Measurements from ENCODE around the gene ASB18.

ASB18 gene

DNA sequence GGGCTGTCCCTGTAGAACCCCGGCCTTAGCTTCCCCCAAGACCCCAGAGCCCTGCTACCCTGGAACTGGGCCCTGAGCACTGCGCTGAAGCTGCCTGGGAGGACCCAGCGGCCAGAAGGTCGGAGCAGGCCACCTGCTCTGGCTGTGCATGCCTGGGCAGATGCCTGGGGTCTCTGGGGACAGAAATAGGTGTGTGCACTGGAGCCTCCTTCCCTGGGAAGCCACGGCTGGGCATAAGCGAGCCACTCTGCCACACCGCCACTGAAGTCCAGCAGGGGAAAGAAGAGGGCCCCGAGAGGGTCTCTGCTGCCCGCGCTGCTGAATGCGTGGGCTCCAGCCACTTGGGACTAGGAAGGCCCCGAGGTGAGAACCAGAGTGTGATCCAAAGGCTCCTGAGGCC, 102.7 kb downstream of the ASB18 start:
- no peak for DNase-seq

DNA sequence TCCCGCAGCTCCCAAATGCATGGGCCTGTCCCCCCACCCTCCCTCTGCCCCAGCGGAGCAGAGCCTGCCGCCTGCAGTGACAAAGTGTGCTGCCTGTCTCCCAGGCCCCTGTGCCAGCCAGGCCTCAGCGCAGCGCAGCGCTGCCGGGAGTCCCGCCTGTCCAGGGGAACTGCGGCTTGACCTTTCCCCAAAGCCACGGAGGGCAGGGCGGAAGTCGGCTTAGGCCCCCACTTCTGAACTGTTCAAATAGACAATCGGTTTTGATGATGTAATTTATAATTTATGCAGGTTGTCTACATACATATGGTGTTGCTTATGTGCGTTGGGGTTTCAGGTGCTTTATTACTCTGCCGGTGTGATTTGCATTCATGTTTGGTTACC, 103.1 kb downstream of the ASB18 start:
- DNase-seq: no peak

DNA sequence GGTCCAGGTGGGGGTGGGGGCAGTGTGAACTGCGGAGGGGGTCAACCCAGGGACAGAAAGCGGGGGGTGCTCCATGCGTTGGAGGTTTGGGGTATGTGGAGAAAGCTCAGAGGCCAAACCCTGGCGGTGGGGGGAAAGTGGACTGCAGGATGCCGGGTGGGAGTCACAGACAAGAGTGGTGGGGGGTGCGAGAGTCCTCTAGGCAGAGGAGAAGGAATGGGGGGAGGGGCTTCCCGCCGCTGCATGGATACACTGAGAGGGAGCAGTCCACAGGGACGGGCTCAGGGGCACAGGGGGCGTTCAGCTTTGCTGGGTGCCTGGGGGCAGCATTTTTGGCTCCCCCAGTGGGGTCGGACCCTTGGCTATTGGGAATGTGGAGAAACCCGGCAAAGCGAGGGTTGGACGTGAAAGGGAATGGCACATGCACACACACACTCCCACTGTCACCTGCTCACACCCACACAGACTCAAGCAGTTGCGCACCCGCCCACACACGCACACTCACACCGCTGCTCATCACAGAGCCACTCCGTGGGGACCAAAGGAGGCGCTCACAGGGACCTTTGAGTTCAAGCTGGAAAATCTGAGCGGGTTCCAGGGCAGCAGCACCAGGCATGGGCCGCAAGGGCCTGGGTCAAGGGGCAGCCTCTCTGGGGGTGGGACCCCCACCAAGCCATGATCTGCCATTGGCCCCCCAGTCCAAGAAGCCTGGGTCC, 103.7 kb downstream of the ASB18 start:
- DNase-seq: no peak

DNA sequence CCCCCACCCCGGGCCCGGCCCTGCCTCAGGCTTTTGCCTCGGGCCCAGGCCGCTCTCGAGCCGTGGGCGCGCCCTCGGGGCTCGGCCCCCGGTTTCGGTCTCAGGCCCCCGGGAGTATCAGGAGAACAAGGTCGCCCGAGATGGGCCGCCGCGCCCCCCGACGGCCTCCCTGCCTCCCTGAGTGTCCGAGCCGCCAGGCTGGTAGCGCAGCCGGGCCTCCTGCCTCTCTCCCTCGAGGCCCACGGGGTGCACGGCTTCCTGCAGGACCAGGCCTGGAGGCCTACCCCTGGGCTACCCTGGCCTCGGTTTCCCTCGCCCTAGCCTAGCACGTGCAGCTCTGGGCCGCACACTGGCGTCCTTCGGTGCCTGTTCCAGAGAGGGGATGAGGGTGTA, 104.4 kb downstream of the ASB18 start:
- no peak for DNase-seq

DNA sequence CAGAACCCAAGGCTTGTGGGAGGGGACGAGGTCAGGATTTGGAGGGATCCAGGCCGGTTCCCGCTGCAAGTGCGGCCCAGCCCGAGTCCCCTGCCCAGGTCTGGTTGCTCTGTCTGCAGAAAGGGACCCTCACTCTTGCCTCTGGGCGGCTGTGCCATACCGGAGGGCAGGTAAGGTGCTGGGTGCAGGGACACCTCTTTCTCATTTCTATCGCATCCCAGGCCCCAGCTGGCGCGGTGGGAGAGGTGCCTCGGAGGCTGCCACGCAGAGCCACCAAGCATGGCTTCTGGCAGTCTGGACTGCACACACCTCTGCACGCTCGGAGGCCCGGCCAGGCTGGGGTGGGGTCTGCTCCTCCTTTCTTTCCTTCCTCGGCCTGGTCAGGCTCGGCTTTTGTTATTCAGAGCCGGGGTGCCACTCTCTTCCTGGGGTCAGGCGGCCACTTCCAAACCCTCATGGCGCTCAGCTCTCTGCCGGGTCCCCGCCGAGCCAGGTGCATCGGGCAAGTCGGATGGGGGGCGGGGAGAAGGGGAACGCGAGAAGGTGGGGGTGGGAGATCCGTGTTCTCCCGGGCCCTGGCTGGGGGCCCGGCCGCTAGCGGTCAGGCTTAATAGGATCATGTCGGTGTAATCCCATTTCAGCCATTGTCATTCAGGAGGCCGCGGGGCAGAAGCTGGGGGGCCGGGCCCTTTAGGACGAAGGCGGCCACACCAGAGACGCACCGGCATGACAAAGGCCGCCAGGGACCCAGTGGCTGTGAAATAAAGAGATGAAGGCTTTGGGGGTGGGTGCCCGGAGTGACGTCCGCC, 105.0 kb downstream of the ASB18 start:
- no peak for DNase-seq

DNA sequence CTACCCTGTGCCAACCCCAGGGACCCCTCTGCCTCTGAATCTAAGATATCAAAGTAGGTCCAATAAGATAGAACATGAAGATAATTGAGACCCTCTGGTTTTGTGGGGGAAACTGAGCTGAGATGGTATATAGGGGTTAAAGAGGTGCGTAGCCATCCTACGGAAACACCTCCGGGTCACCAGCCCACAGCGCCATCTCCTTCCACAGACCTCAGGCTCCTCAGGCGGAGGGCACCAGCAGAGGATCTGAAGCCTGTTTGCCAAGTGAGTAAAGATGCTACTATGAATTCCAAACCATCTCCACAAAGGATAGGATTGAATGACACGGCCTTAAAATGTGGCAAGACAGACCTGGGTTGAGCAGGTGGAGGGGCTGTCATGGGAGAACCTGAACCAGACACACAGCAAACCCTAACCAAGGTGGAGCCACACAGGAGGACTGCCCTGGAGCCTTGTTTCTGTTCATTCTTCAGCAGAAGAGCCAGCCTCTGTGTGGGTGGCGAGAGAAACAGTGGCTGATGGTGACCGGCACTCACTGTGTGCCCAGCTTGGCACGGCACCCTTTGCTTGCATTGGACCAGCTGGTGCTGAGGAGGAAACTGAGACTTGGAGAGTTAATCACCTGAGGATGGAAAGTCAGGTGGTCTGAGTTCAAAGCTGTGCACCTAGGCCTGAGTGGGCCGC, 106.2 kb downstream of the ASB18 start:
- DNase-seq: no peak

DNA sequence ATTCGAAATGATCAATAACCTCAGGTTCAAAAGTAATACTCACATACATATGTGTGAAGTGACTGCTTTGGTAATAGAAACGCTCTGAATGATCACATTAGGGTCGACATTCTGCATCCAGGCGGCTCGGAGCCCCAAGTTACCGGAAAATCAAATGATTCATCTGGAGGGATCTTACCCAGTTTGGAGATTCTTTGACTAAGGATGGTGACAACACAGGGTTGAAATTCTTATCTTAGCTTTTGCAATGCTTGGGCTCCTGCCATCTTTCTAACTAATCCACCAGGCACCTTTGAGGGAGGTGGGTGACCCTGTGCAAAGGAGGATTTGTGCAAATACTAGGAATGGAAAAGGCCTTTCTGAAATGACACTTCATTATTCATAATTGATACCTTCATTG, 106.8 kb downstream of the ASB18 start:
- no peak for DNase-seq

DNA sequence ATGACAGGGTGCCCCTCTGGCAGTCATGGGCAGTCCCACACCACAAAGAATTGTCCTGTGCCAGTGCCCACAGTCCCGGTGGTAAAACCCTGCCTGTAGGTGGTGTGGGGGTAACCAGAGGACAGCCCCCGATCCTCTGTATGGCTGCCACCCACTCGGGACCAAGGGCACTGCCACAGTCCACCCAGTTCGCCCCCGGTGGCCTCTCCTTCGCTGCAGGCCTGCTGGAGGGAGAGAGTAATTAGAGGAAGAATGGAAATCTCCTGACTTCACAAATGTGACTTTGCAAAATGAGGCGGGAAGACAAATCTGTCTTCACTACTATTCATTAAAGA, 107.4 kb downstream of the ASB18 start:
- no peak for DNase-seq

DNA sequence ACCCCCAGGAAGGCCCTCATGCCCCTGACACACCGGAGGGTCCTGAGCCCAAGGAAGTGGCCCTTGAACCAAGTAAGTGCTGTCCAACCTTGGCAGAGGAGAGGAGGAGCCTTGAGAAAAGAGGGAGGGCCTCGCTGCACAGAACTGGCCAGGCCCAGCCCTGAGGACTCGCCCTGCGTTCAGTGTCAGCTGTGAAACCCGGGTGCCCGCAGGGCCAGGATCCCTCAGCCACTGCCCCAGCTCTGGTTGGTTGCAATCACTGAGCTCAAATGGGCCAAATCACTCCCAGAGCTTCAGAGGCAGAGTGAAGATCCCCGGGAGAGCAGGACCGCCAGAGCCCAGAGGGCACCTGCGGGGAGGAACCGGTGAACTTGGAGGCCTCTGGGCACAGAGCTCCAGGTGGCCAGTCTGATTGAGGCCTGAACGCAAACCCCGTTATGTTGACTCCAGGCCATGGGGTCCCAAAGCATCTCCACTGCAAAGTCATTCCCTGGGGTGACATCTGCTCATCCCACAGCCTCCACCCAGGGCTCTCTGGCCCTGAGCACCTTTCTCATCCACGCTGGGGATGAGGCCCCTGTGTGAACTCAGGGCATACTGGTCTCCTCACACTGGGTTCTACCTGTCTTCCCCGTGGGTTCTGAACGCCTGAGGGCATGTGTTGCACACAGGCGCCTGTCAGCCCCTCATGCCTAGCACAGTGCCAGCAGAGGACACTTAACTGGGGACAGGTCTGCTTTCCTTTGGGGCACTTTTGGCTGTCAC, 107.9 kb downstream of the ASB18 start:
- DNase-seq: no peak

DNA sequence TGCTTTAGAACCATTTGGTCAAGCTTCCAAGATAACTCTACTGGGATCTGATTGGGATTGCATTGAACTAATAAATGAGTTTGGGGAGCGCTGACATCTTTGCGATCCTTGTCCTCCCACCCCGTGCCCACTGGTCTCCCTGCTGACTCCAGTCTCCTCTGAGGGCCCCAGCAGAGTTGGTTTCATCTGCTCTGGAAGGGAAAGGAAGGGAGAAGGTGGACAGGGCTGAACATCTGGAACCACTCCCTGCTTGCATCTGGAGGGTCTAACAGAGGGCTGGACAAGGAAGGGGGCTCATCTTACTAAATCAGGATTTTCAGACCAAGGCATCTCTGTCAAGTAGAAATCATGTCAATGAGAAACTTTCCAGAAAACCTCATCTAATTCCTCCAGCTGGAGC, 108.8 kb downstream of the ASB18 start:
- no peak for DNase-seq

DNA sequence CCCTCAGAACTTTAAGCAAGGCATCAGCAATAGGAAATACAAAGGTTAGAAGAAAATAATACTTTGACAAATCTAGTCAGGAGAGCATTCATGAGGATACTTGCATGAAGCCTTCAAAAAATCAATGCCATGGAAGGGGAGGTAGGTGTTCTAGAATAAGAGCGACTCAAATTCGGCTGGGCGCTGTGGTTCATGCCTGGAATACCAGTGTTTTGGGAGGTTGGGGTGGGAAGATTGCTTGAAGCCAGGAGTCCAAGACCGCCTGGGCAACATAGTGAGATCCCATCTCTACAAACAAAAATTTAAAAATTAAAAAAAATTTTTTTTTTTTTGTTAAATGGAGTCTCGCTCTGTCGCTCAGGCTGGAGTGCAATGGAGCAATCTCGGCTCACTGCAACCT, 117.8 kb downstream of the ASB18 start:
- no peak for DNase-seq

DNA sequence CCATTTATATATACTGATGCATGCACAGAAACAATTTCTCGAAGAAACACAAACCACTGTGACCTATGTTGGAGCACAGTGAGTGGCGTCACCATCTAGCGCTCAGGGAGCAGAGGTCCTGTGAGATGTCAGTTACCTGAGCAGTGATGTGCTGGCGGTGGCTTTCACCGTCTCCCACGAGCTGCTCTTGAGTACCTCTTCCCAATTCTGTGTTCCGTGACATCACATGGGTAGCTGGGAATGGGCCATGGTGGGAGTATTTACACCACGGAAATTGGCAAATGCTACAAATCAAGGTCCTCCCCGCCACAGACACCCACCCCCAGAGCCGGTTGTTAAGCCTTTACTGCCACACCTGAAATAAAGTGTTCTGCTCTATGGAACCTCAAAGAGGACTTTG, 120.4 kb downstream of the ASB18 start:
- no peak for DNase-seq

All from stimulated activated CD4-positive, alpha-beta T cell treated with anti-CD3 and anti-CD28 coated beads, Interleukin-4, amount 100 ng/mL, for 4 hours (primary cell).